Smooth muscle cell (in vitro differentiated cells): Measurements from ENCODE around the gene PIGR. TPM values are rescaled to one million over a fixed set of nuclear protein-coding genes. Genes with fewer than 3 reads are reported as not detected.

Experiments
- DNase-seq: peaks from one replicate; lab custom pipeline; 2025; ENCODE audit not compliant: unreplicated experiment; lab: John Stamatoyannopoulos, UW
- H2AFZ ChIP-seq: fragments of 200-600 bp; sonication (generic); 2 replicates; pipeline ENCODE4 v1.6.0; 2016; ENCODE audit warnings: antibody characterized with exemption, low read depth, mild to moderate bottlenecking
- H3F3A ChIP-seq: fragments of 200-600 bp; sonication (generic); 2 replicates; pipeline ENCODE4 v1.6.0; 2017; ENCODE audit warnings: antibody characterized with exemption, low read depth
- H3K27ac ChIP-seq: fragments of 200-600 bp; sonication (generic); 2 replicates; pipeline ENCODE4 v1.5.1; 2016; ENCODE audit warnings: low read depth, mild to moderate bottlenecking
- H3K27me3 ChIP-seq: fragments of 200-600 bp; sonication (generic); 2 replicates; pipeline ENCODE4 v1.6.1; 2016; ENCODE audit warnings: low read depth, mild to moderate bottlenecking
- H3K36me3 ChIP-seq: fragments of 200-600 bp; sonication (generic); 2 replicates; pipeline ENCODE4 v1.5.1; 2016; ENCODE audit warnings: low read depth
- H3K4me1 ChIP-seq: fragments of 200-600 bp; sonication (generic); 2 replicates; pipeline ENCODE4 v1.5.1; 2016; ENCODE audit warnings: low read depth
- H3K4me2 ChIP-seq: fragments of 200-600 bp; sonication (generic); 2 replicates; pipeline ENCODE4 v1.6.0; 2016; ENCODE audit warnings: mild to moderate bottlenecking
- H3K4me3 ChIP-seq: fragments of 200-600 bp; sonication (generic); 2 replicates; pipeline ENCODE4 v1.5.1; 2016; ENCODE audit warnings: mild to moderate bottlenecking
- H3K79me2 ChIP-seq: fragments of 200-600 bp; sonication (generic); 2 replicates; pipeline ENCODE4 v1.6.0; 2016; ENCODE audit warnings: low read depth, mild to moderate bottlenecking
- H3K9ac ChIP-seq: fragments of 200-600 bp; sonication (generic); 2 replicates; pipeline ENCODE4 v1.6.0; 2016; ENCODE audit warnings: low read depth
- H3K9me3 ChIP-seq: fragments of 200-600 bp; sonication (generic); replicated peaks from 2 replicates; pipeline ENCODE4 v1.5.1; 2016; ENCODE audit warnings: low read depth
- H4K20me1 ChIP-seq: fragments of 200-600 bp; sonication (generic); 2 replicates; pipeline ENCODE4 v1.6.0; 2016; ENCODE audit warnings: low read depth
- WGBS: methylation state at CpG from one replicate; pipeline ENCODE4 v1.1.7; 2016; ENCODE audit warnings: low lambda C conversion rate; 5-methylcytosine and 5-hydroxymethylcytosine counted together
- polyA plus RNA-seq: library from polyadenylated mRNA; unstranded; fragments of >200 nt; fragmentation: Nextera tagmentation; extraction: Ambion mirVana; gene quantifications from 2 replicates; pipeline ENCODE4 v1.2.1, GENCODE V29; 2016
- total RNA-seq: library from RNA; depleted of rRNA; stranded (reverse); fragments of >200 nt; gene quantifications from 2 replicates; pipeline ENCODE4 v1.2.3, GENCODE V29; 2014
- TF ChIP-seq, protein P1 (sequence below): fragments of 200-600 bp; sonication (generic); IDR thresholded peaks from 2 replicates; pipeline ENCODE4 v1.5.1; 2017; ENCODE audit warnings: borderline replicate concordance, mild to moderate bottlenecking, antibody characterized with exemption; ENCODE audit not compliant: insufficient read depth, poor library complexity, severe bottlenecking

The PIGR gene
- total and polyA plus RNA-seq, 2 experiments from 2014 or later = not detected

DNA sequence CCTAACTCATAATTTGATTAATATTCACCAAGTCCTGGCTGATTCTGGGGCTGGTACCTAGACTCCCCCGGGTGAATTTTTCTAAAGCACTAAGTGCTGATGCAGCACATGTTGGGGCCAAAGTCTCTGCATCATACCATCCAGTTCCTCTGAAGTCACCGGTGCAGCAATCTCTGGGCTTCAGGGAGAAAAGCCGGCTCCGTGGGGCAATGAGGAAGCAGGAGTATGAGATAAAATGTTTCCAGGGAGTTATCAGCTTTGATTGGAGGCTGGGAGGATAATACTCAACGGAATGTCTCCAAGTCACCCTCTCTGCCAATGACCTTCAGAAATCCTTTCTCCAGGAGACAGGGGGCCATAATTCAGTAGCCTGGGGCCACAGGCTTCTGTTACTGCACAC is 22.8 kb upstream of the PIGR start:
- no peak overlapping the region for H3K27ac ChIP-seq
- H3K36me3 ChIP-seq = no peaks in the 10 kb centered on the region
- H3K4me1 ChIP-seq = no peaks in the 10 kb centered on the region
- no peaks in the 10 kb centered on the region for H3F3A ChIP-seq
- no peak overlapping the region for H3K4me3 ChIP-seq
- no peaks in the 10 kb centered on the region for H3K79me2 ChIP-seq
- WGBS = 68% methylated on average over 5 of the region's 5 CpGs
- H3K4me2 ChIP-seq = no peak overlapping the region
- H3K27me3 ChIP-seq = peaks cover 59% of the 10 kb centered on the region
- H2AFZ ChIP-seq = no peak overlapping the region
- no peak for DNase-seq
- no peaks in the 10 kb centered on the region for H3K9me3 ChIP-seq
- no peak overlapping the region for H3K9ac ChIP-seq
- no peaks in the 10 kb centered on the region for H4K20me1 ChIP-seq
- TF ChIP-seq, protein P1, sequence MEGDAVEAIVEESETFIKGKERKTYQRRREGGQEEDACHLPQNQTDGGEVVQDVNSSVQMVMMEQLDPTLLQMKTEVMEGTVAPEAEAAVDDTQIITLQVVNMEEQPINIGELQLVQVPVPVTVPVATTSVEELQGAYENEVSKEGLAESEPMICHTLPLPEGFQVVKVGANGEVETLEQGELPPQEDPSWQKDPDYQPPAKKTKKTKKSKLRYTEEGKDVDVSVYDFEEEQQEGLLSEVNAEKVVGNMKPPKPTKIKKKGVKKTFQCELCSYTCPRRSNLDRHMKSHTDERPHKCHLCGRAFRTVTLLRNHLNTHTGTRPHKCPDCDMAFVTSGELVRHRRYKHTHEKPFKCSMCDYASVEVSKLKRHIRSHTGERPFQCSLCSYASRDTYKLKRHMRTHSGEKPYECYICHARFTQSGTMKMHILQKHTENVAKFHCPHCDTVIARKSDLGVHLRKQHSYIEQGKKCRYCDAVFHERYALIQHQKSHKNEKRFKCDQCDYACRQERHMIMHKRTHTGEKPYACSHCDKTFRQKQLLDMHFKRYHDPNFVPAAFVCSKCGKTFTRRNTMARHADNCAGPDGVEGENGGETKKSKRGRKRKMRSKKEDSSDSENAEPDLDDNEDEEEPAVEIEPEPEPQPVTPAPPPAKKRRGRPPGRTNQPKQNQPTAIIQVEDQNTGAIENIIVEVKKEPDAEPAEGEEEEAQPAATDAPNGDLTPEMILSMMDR = no peak

GRCh38 chr1:206967096-206967849 is 21.0 kb upstream of the PIGR start:
- H3K27ac ChIP-seq = no peak overlapping the region
- H4K20me1 ChIP-seq = no peaks in the 10 kb centered on the region
- H3K36me3 ChIP-seq = no peaks in the 10 kb centered on the region
- H3K4me1 ChIP-seq = no peaks in the 10 kb centered on the region
- WGBS = 83% methylated on average over 8 of the region's 8 CpGs
- no peak overlapping the region for H2AFZ ChIP-seq
- no peak overlapping the region for H3K4me2 ChIP-seq
- H3F3A ChIP-seq = no peaks in the 10 kb centered on the region
- H3K9ac ChIP-seq = no peak overlapping the region
- peaks cover 41% of the 10 kb centered on the region for H3K27me3 ChIP-seq
- H3K9me3 ChIP-seq = no peaks in the 10 kb centered on the region
- no peak overlapping the region for H3K4me3 ChIP-seq
- DNase-seq = no peak
- TF ChIP-seq, protein P1 = no peak
- no peaks in the 10 kb centered on the region for H3K79me2 ChIP-seq

DNA sequence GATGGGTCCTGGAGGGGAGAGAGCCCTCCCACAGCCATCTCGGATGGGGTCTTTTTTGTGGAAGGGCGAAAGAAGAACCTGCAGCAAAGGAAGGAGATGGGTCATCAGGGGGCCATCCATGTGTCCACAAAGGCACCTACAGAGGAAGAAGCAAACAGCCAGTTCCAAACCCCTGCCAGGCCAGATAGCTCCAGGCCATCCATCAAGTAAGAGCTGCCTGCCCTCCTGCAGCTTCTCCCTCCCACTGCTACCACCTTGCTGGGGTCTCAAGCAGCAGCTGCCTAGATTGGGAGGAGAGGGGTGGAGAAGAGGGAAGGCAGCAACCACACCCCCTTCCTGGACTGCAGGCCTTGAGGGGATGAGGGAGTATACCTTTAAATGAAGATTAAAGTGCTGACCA is 19.5 kb upstream of the PIGR start:
- Histone ChIP-seq H3K36me3 (no peaks in the 10 kb centered on the region), H3K27ac (no peak overlapping the region), H3K4me1 (no peaks in the 10 kb centered on the region), H3K9me3 (no peaks in the 10 kb centered on the region), H3F3A (no peaks in the 10 kb centered on the region), H4K20me1 (no peaks in the 10 kb centered on the region), H3K9ac (no peak overlapping the region), H3K4me3 (no peak overlapping the region), H3K79me2 (no peaks in the 10 kb centered on the region), H3K4me2 (no peak overlapping the region), H2AFZ (no peak overlapping the region), H3K27me3 (peaks cover 26% of the 10 kb centered on the region)
- TF ChIP-seq, protein P1 = no peak
- WGBS = 85% methylated on average over 2 of the region's 2 CpGs
- no peak for DNase-seq

DNA sequence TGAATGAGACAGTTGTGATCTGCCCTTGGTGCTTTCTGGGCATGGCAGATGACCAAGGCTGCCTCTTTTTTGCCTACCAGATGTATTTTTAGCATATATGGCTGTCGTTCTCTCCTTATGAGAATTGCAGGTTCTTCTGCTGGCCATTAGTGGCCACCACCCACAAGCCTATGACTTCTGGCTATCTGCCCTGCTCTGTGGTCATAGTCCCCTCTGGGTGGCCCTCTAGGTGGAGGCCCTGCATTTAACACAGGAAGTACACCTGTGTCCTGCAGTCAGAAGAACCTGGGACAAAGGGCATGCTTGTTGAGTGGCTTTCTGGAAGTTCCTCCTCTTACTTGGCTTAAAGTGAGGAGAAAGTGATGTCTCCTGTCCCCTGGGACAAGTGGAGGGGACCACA is 17.5 kb upstream of the PIGR start:
- no peaks in the 10 kb centered on the region for H3K36me3 ChIP-seq
- no peak overlapping the region for H3K27ac ChIP-seq
- H2AFZ ChIP-seq = no peak overlapping the region
- H4K20me1 ChIP-seq = no peaks in the 10 kb centered on the region
- TF ChIP-seq, protein P1 = no peak
- H3K4me3 ChIP-seq = no peak overlapping the region
- H3K9me3 ChIP-seq = no peaks in the 10 kb centered on the region
- DNase-seq = no peak
- no peaks in the 10 kb centered on the region for H3F3A ChIP-seq
- H3K79me2 ChIP-seq = no peaks in the 10 kb centered on the region
- H3K4me2 ChIP-seq = no peak overlapping the region
- WGBS = 89% methylated on average over 1 of the region's 1 CpG
- no peaks in the 10 kb centered on the region for H3K4me1 ChIP-seq
- no peak overlapping the region for H3K9ac ChIP-seq
- H3K27me3 ChIP-seq = peaks cover 6% of the 10 kb centered on the region
